ENCODE measurements around the gene NBPF12.
"Not testable (repeated sequence)": the region's sequence is repeated elsewhere in the genome, so short reads cannot be mapped to it uniquely, and the experiment has no call there.

NBPF12 gene

DNA sequence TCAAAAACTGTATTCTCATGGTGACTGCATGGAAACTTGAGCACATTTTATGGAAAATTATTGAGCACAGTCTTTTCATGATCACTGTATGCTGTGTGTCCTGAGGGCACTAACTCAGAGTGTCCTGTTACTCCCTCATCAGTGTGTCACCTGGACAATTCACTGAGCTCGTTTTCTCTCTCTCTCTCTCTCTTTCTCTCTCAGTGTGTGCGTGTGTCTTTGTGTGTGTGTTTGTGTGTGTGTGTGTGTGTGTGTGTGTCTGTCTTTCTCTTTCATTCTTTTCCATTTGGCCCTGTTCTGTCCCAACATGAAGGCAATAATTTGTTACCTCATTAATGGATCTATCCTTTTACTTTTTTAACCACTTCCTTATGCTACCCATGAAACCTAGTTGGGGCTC, 49.4 kb downstream of the NBPF12 start:
- H3K27me3 ChIP-seq (ENCODE audit: insufficient read depth, low read length, poor library complexity); H2BK120ac ChIP-seq (ENCODE audit: low read depth, low read length); H3K23ac ChIP-seq (ENCODE audit: low read length); H3K4me2 ChIP-seq (ENCODE audit: low read length); H3K4me3 ChIP-seq (ENCODE audit: low read length); H4K5ac ChIP-seq (ENCODE audit: low read length); H2AK5ac ChIP-seq (ENCODE audit: low read length); H3K18ac ChIP-seq (ENCODE audit: low read length); H3K9ac ChIP-seq (ENCODE audit: low read length); H3K4ac ChIP-seq (ENCODE audit: low read depth, low read length); H3K36me3 ChIP-seq (ENCODE audit: control insufficient read depth, insufficient read depth, low read length); H3K79me1 ChIP-seq (ENCODE audit: low read length); H3K79me2 ChIP-seq (ENCODE audit: control insufficient read depth, insufficient read depth, low read length); H3K4me1 ChIP-seq (ENCODE audit: control insufficient read depth, low read depth, low read length); H2BK15ac ChIP-seq (replicated peaks; ENCODE audit: low read depth); H3K27ac ChIP-seq (ENCODE audit: low read depth, low read length); H2BK5ac ChIP-seq (ENCODE audit: low read length); H4K8ac ChIP-seq (ENCODE audit: low read depth, low read length); H3K56ac ChIP-seq (ENCODE audit: low read length); DNase-seq: not testable (repeated sequence)
- WGBS (ENCODE audit: extremely low coverage, insufficient coverage, low lambda C conversion rate) = no CpG with 5 or more reads among the region's 2 CpGs

DNA sequence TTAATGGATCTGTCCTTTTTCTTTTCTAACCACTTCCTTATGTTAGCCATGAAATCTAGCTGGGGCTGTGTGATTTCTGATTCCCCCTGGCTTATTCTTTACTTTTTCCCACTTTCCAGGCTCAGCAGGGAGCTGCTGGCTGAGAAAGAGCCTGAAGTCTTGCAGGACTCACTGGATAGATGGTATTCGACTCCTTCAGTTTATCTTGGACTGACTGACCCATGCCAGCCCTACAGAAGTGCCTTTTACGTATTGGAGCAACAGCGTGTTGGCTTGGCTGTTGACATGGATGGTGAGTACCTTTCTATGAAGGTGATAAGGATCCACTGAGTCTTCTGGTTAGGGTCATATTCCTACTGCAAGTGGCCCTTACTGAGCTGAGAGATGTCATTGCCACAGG, 51.3 kb downstream of the NBPF12 start:
- not testable (repeated sequence) for H2BK5ac ChIP-seq (ENCODE audit: low read length); H3K27me3 ChIP-seq (ENCODE audit: insufficient read depth, low read length, poor library complexity); H3K79me2 ChIP-seq (ENCODE audit: control insufficient read depth, insufficient read depth, low read length); H3K4me1 ChIP-seq (ENCODE audit: control insufficient read depth, low read depth, low read length); H2AK5ac ChIP-seq (ENCODE audit: low read length); H3K4ac ChIP-seq (ENCODE audit: low read depth, low read length); H3K23ac ChIP-seq (ENCODE audit: low read length); H3K79me1 ChIP-seq (ENCODE audit: low read length); DNase-seq; H3K27ac ChIP-seq (ENCODE audit: low read depth, low read length); H3K56ac ChIP-seq (ENCODE audit: low read length); H3K36me3 ChIP-seq (ENCODE audit: control insufficient read depth, insufficient read depth, low read length); H2BK120ac ChIP-seq (ENCODE audit: low read depth, low read length); H4K5ac ChIP-seq (ENCODE audit: low read length); H4K8ac ChIP-seq (ENCODE audit: low read depth, low read length); H3K18ac ChIP-seq (ENCODE audit: low read length); H2BK15ac ChIP-seq (replicated peaks; ENCODE audit: low read depth); H3K4me3 ChIP-seq (ENCODE audit: low read length); H3K9ac ChIP-seq (ENCODE audit: low read length); H3K4me2 ChIP-seq (ENCODE audit: low read length)
- WGBS (ENCODE audit: extremely low coverage, insufficient coverage, low lambda C conversion rate) = no CpG with 5 or more reads among the region's 3 CpGs

GRCh38 chr1:147008495-147008894, 70.4 kb downstream of the NBPF12 start:
- H3K9ac ChIP-seq (ENCODE audit: low read length); H4K5ac ChIP-seq (ENCODE audit: low read length); H3K27me3 ChIP-seq (ENCODE audit: insufficient read depth, low read length, poor library complexity); H3K4me3 ChIP-seq (ENCODE audit: low read length); H3K18ac ChIP-seq (ENCODE audit: low read length); H3K27ac ChIP-seq (ENCODE audit: low read depth, low read length); H3K4me2 ChIP-seq (ENCODE audit: low read length); H3K4ac ChIP-seq (ENCODE audit: low read depth, low read length); H2BK5ac ChIP-seq (ENCODE audit: low read length); H2BK120ac ChIP-seq (ENCODE audit: low read depth, low read length); H3K56ac ChIP-seq (ENCODE audit: low read length); H3K23ac ChIP-seq (ENCODE audit: low read length); H2BK15ac ChIP-seq (replicated peaks; ENCODE audit: low read depth); H2AK5ac ChIP-seq (ENCODE audit: low read length); H3K36me3 ChIP-seq (ENCODE audit: control insufficient read depth, insufficient read depth, low read length); H3K4me1 ChIP-seq (ENCODE audit: control insufficient read depth, low read depth, low read length); H3K79me2 ChIP-seq (ENCODE audit: control insufficient read depth, insufficient read depth, low read length); DNase-seq; H3K79me1 ChIP-seq (ENCODE audit: low read length); H4K8ac ChIP-seq (ENCODE audit: low read depth, low read length): not testable (repeated sequence)
- WGBS (ENCODE audit: extremely low coverage, insufficient coverage, low lambda C conversion rate) = no CpG with 5 or more reads among the region's 1 CpG

GRCh38 chr1:147026975-147027374, 88.9 kb downstream of the NBPF12 start:
- H3K4me1 ChIP-seq (ENCODE audit: control insufficient read depth, low read depth, low read length) = not testable (repeated sequence)

DNA sequence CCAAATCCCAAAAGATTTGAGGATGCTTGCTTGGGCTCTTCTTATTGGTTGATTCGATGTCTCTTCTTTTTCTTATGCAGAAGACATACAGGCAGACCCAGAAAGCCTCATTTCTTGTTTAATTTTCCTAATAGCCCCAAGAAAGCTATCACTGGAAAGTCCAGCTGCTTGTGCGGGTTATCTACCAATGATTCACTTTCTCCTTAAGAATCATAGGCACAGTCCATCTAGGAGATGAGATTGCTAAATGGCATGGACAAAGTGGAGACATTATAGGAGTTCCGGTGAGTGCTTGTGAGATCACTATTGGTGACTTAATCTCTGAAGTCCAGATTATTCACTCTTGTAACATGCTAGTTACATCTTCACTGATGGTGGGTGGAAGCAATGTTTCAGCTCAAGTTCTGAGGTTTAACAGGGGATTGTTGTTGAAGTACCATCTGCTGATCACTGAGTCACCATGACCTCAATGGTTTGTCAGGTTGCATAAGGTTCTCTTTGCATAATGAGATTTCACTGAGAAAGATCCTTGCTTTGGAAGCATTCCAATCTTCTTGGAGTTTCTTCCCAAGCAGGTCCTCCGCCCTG, 92.0 kb downstream of the NBPF12 start:
- not testable (repeated sequence) for H3K4ac ChIP-seq (ENCODE audit: low read depth, low read length); H3K56ac ChIP-seq (ENCODE audit: low read length); H3K36me3 ChIP-seq (ENCODE audit: control insufficient read depth, insufficient read depth, low read length); H3K4me2 ChIP-seq (ENCODE audit: low read length); H3K79me2 ChIP-seq (ENCODE audit: control insufficient read depth, insufficient read depth, low read length); H3K27me3 ChIP-seq (ENCODE audit: insufficient read depth, low read length, poor library complexity); H3K27ac ChIP-seq (ENCODE audit: low read depth, low read length); H2AK5ac ChIP-seq (ENCODE audit: low read length); H3K79me1 ChIP-seq (ENCODE audit: low read length); H2BK5ac ChIP-seq (ENCODE audit: low read length); H4K8ac ChIP-seq (ENCODE audit: low read depth, low read length); H3K9ac ChIP-seq (ENCODE audit: low read length); H2BK120ac ChIP-seq (ENCODE audit: low read depth, low read length); H2BK15ac ChIP-seq (replicated peaks; ENCODE audit: low read depth); H3K23ac ChIP-seq (ENCODE audit: low read length); H3K4me1 ChIP-seq (ENCODE audit: control insufficient read depth, low read depth, low read length); H4K5ac ChIP-seq (ENCODE audit: low read length); DNase-seq; H3K18ac ChIP-seq (ENCODE audit: low read length); H3K4me3 ChIP-seq (ENCODE audit: low read length)
- no CpG with 5 or more reads among the region's 4 CpGs for WGBS (ENCODE audit: extremely low coverage, insufficient coverage, low lambda C conversion rate)

More at GRCh38 chr1:147026975-147027374, 88.9 kb downstream of the NBPF12 start:
- not testable (repeated sequence) for H4K5ac ChIP-seq (ENCODE audit: low read length); H3K23ac ChIP-seq (ENCODE audit: low read length); H3K27ac ChIP-seq (ENCODE audit: low read depth, low read length); H3K4ac ChIP-seq (ENCODE audit: low read depth, low read length); H3K36me3 ChIP-seq (ENCODE audit: control insufficient read depth, insufficient read depth, low read length); H3K27me3 ChIP-seq (ENCODE audit: insufficient read depth, low read length, poor library complexity); H3K79me2 ChIP-seq (ENCODE audit: control insufficient read depth, insufficient read depth, low read length); H3K9ac ChIP-seq (ENCODE audit: low read length); H3K4me3 ChIP-seq (ENCODE audit: low read length); H2BK120ac ChIP-seq (ENCODE audit: low read depth, low read length); H2AK5ac ChIP-seq (ENCODE audit: low read length); H2BK15ac ChIP-seq (replicated peaks; ENCODE audit: low read depth); H2BK5ac ChIP-seq (ENCODE audit: low read length); H3K79me1 ChIP-seq (ENCODE audit: low read length); H3K18ac ChIP-seq (ENCODE audit: low read length); H4K8ac ChIP-seq (ENCODE audit: low read depth, low read length); H3K4me2 ChIP-seq (ENCODE audit: low read length); H3K56ac ChIP-seq (ENCODE audit: low read length); DNase-seq
- WGBS (ENCODE audit: extremely low coverage, insufficient coverage, low lambda C conversion rate) = no CpG with 5 or more reads among the region's 4 CpGs

GRCh38 chr1:147039916-147040315, 101.8 kb downstream of the NBPF12 start:
- Histone ChIP-seq H2BK15ac (replicated peaks; ENCODE audit: low read depth) (no peak overlapping the region), H3K27me3 (ENCODE audit: insufficient read depth, low read length, poor library complexity) (no peaks in the 10 kb centered on the region), H3K27ac (ENCODE audit: low read depth, low read length) (no peak overlapping the region), H3K4ac (ENCODE audit: low read depth, low read length) (no peak overlapping the region), H2AK5ac (ENCODE audit: low read length) (no peak overlapping the region), H3K4me1 (ENCODE audit: control insufficient read depth, low read depth, low read length) (no peaks in the 10 kb centered on the region), H3K9ac (ENCODE audit: low read length) (no peak overlapping the region), H2BK5ac (ENCODE audit: low read length) (no peak overlapping the region), H2BK120ac (ENCODE audit: low read depth, low read length) (no peak overlapping the region), H3K79me2 (ENCODE audit: control insufficient read depth, insufficient read depth, low read length) (no peaks in the 10 kb centered on the region), H3K79me1 (ENCODE audit: low read length) (no peaks in the 10 kb centered on the region), H3K23ac (ENCODE audit: low read length) (no peak overlapping the region), H4K5ac (ENCODE audit: low read length) (no peak overlapping the region), H3K4me2 (ENCODE audit: low read length) (no peak overlapping the region), H4K8ac (ENCODE audit: low read depth, low read length) (no peak overlapping the region), H3K56ac (ENCODE audit: low read length) (no peak overlapping the region), H3K18ac (ENCODE audit: low read length) (no peak overlapping the region), H3K36me3 (ENCODE audit: control insufficient read depth, insufficient read depth, low read length) (no peaks in the 10 kb centered on the region), H3K4me3 (ENCODE audit: low read length) (no peak overlapping the region)
- DNase-seq = no peak
- WGBS (ENCODE audit: extremely low coverage, insufficient coverage, low lambda C conversion rate) = no CpG with 5 or more reads among the region's 3 CpGs
